G401 (cell line): ENCODE results near the gene CORO1C. TPM values are rescaled to one million over a fixed set of nuclear protein-coding genes. Genes with fewer than 3 reads are reported as not detected.
"Not testable (repeated sequence)": the region's sequence is repeated elsewhere in the genome, so short reads cannot be mapped to it uniquely, and the experiment has no call there.

Source experiments
- DNase-seq: peaks from one replicate; pipeline ENCODE4 v3.0.0-alpha.2; 2015; ENCODE audit warnings: low spot score
- in situ Hi-C: cut with HindIII; loops from 2 replicates; pipeline ENCODE4 v1.10.0; 2016; ENCODE audit warnings: low sequenced_read_pairs, mixed read lengths
- total RNA-seq: library from RNA; depleted of rRNA; stranded (reverse); fragments of >200 nt; shearing (Covaris generic); gene quantifications from 2 replicates; pipeline ENCODE4 v1.2.3, GENCODE V29; 2014

CORO1C gene
- total RNA-seq, 1 experiment from 2014 or later: 177 TPM

GRCh38 chr12:108757856-108758255, 26.5 kb upstream of the CORO1C start:
- no peak for DNase-seq
- in situ Hi-C loops: no loop called here

DNA sequence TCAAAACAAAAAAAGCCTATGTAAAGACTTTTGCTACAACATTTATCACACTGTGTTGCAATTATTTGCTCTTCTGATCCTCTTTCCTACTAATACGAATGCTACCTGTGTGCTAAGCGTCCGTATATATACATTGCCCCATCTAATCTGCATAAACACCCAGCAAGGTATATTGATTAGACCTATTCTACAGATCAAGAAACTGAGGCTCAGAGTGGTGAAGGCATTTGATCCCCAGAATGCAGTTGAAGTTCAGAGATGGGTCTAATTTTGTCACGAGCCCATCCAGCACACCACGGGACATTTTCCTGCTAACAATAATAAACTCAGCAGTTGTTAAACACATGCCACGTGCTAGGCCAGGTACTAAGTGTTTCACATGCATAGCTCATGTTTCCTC, 25.1 kb upstream of the CORO1C start:
- in situ Hi-C loops: no loop called here
- DNase-seq: no peak

DNA sequence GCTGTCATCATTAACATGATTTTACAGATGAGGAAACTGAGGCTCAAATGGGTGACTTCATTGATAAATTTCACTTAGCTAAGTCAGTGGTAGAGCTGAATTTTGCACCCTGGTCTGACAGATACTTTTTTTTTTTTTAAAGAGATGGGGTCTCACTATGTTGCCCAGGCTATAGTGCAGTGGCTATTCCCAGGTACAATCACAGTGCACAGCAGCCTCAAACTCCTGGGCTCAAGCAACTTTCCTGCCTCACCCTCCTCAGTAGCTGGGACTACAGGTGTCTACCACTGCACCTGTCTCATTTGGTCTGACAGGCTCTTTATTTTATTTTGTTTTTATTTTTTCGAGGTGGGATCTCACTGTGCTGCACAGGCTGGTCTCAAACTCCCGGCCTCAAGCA, 24.2 kb upstream of the CORO1C start:
- in situ Hi-C loops: no loop called here
- no peak for DNase-seq

GRCh38 chr12:108753976-108754375, 22.7 kb upstream of the CORO1C start:
- DNase-seq: no peak
- in situ Hi-C loops: no loop called here

DNA sequence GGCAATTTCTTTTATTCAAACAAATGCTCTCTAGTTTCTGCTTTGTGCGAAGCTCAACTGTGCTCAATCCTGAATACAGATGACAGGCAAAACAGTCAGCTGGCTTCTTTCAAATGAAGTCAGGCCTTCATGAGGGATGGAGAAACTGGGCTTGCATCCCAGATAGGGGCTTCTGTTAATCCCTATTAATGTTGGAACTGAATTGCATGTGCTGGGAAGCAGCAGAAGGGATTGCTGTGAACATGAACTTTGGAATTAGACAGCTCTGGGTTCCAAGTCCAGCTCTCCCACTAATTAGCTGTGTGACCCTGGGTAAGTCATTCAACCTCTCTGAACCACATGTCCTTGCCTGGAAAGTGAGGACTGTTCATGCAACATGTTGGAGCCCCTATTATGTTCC, 21.1 kb upstream of the CORO1C start:
- in situ Hi-C loops: no loop called here
- DNase-seq: no peak

- in situ Hi-C loops: no loop called here
- DNase-seq: no peak
Measured at GRCh38 chr12:108751821-108752220, 20.5 kb upstream of the CORO1C start.

DNA sequence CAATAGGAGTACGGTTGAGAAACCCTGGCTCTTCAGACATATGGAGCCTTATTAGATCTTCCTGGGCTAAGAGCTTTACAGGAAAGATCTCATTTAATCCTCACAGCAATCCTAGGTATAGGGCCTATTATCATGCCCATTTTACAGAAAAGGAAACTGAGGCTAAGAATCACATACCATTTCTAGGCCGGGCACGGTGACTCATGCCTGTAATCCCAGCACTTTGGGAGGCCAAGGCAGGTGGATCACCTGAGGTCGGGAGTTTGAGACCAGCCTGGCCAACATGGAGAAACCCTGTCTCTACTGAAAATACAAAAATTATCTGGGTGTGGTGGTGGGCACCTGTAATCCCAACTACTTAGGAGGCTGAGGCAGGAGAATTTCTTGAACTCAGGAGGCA, 19.7 kb upstream of the CORO1C start:
- DNase-seq, in situ Hi-C loops: not testable (repeated sequence)

- DNase-seq: no peak
- in situ Hi-C loops: no loop called here
Measured at GRCh38 chr12:108750526-108750925, 19.2 kb upstream of the CORO1C start.

DNA sequence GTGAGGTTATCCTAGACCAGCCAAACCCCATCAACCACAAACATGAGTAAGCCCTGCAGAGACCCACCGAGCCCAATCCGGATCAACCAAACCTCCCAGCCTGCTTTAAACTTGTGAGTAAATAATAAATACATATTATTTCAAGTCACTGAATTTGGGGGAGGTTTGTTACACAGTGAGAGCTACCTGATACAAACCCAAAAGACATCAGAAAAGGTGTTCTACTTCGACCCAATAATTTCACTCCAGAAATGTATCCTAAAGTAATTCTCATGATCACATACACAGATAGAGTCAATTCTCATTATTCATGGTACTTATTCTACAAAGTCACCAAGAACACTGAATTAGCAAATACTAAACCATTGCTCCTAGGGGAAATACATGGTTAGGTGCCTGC, 16.2 kb upstream of the CORO1C start:
- in situ Hi-C loops: no loop called here
- no peak for DNase-seq

DNA sequence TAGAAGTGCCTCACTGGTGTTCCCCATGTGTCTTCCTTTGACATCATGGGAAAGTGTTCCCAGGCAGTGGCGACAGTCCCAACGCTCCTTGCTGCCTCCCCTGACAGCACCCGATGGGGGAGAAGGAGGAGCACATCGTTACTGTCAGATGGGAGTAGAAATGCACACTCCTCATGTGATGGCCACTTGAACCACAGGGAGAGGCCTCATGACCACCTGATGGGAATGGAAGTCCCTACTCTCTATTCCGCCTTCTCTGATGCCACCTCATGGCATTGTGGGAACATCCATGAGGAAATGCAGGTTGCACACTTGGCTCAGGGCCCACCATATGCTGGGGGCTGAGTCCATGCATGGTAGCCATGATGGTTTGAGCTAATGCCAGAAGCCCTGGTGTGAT, 14.3 kb upstream of the CORO1C start:
- in situ Hi-C loops: no loop called here
- DNase-seq: no peak

DNA sequence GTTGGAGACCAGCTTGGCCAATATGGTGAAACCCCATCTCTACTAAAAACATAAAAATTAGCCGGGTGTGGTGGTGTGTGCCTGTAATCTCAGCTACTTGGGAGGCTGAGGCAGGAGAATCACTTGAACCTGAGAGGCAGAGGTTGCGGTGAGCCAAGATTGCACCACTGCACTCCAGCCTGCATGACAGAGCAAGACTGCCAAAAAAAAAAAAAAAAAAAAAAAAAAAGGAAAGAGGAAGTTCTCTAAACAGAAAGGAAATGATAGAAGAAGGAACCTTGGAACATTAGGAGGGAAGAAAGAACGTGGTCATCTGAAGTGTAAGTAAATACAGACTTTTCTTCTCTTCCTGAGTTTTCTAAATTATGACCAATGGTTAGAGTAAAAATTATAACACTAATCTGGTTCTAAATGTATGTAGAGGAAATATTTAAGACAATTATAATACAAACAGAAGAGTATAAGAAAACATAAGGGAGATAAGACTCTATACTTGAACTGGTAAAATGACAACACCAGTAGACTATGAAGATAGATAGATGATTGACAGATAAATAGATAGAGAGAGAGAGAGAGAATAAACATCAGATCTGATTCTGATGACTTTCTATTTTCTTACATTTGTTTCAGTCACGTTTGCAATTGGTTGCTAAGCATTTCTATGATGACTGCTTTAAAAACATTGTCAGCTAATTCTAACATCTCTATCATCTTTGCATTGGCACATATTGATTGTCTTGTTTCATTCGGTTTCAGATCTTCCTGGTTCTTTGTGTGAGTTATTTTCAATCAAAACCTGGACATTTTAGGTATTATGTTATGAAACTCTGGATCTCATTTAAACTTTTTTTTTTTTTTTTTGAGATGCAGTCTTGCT, 12.9 kb upstream of the CORO1C start:
- in situ Hi-C loops: no loop called here
- DNase-seq: no peak

GRCh38 chr12:108738170-108738569, 6.9 kb upstream of the CORO1C start:
- DNase-seq: no peak
- in situ Hi-C loops: no loop called here

DNA sequence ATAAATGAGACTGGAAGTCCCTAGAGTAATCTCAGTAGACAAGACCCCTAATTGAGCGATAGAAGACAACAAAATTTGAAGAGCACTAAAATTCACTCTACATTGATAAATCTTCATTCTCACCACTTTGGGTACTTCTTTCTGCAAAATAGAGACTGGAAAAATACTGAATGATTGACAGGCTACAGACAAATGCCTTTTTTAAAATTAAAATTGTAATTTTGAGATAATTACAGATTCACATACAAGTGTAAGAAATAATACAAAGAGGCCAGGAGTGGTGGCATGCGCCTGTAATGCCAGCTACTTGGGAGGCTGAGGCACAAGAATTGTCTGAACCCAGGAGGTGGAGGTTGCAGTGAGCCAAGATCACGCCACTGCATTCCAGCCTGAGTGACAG, 4.5 kb upstream of the CORO1C start:
- in situ Hi-C loops: no loop called here
- no peak for DNase-seq

DNA sequence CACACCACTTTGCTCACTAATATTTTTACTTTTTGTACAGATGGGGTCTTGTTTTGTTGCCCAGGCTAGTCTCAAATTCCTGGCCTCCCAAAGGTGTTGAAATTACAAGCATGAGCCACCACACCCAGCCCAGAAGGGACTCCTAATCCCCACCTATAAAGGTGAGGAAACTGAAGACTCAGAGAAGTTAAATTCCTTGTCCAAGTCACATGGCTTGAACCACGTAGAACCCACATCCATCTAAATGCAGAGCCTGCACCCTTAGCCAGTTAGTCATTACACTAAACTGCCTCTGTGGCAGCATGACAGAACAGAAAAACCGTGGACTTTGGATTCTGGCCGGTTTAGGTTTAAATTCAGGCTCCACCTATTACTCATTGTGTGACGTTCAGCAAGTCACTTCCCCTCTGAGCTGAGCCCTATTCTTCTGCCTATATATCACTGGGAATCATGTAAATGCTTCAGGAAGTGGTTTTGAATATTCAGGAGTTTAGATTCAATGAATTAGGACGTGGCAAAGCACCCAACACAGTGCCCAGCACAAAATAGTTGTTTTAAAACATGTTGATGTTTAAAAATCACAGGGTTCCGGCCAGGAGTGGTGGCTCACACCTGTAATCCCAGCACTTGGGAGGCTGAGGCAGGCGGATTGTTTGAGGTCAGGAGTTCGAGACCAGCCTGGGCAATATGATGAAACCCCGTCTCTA, 3.0 kb upstream of the CORO1C start:
- peak; percentile 37 for DNase-seq
- in situ Hi-C loops: no loop called here

DNA sequence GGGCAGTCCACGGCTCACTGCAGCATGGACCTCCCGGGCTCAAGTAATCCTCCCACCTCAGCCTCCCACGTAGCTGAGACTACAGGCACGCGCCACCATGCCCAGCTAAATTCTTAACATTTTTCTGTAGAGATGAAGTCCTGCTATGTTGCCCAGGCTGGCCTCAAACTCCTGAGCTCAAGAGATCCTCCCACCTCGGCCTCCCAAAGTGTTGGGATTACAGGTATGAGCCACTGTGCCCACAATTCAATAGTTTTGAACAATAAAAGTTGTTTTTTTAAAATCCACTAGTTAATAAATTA, 1.9 kb upstream of the CORO1C start:
- in situ Hi-C loops, DNase-seq: not testable (repeated sequence)

DNA sequence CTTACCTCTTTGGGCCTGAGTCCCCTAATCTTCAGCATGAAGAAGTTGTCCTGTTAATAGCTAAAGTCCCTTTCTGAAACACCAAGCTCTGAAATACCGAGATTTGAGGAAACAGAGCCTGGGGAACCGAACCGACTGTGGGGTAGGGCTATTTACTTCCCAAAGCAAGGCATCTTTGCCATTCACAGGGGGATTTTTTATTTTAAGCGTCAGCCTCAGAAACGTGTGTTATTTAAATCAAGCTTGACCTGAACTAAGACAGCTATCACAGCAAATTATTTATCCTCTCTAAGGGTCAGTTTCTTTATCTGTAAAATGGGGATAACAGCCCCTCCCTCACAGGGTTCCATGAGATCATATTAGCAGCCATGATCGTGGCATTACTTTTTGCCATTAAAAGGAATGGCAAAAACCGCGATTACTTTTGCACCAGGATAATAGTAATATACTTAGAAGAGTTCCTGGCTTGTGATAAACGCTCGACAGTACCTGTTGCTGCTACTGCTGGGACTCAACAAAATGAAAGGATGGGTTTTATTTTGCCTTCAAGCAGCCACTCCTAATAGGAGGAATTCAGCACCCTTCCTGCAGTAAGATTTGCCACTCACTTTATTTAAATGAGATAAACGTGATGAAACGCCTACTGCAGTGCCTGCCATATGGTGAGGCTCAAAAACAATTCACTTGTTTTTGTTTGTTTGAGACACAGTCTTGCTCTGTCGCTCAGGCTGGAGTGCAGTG, 1.3 kb upstream of the CORO1C start:
- peak; percentile 23 for DNase-seq
- in situ Hi-C loops: no loop called here

- in situ Hi-C loops: no loop called here
- peak; percentile 96 for DNase-seq
Measured at GRCh38 chr12:108731866-108732461, 646 bp upstream of the CORO1C start.

DNA sequence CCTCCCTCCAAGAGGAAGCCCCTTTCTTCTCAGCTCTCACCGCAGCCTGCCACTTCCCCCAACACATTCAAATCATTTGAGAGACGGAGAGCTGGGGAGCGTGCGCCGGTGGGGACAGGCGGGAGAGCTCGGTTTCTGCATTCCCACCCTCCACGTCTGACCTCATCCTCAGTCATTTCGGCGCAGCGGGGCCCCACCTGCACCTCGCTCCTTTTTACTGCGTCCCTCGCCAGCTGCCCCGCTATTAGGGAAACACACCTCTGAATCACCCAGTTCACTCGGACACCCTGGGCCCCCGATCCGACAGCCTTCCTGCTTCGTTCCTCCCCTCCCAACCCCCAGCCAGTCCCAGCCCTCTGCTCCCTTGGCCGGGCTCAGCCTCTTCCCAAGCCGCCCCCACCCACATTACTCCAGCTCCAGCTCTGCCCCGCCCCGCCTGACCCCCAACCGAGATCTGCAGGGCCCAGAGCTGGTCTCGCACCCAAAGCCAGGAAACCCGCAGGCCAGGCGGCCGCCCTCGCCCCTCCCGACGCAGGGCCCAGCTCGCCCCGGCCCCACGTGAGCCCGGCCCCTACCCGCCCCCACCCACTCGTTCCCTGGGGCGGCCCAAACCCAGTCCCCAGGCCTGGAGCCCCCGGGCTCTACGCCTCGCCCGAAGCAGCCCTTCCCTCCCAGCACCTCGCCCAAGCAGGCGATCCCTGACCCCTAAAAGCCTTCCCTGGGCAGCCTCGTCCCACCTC, 783 bp downstream of the CORO1C start:
- DNase-seq: peak; percentile 79
- in situ Hi-C loops: no loop called here
